GM10248 (cell line): ENCODE data around the gene SFMBT1.

Source experiments
- CTCF ChIA-PET: fragments of 300-600 bp; sonication (Branson Sonifier 250); formaldehyde crosslinking; extraction: SDS; loops from one replicate; lab custom pipeline; 2021; ENCODE audit warnings: antibody characterized with exemption; lab: Yijun Ruan, JAX
- POLR2A ChIA-PET: fragments of 350-650 bp; sonication (Branson Sonifier 250); formaldehyde crosslinking; extraction: SDS; loops from one replicate; lab custom pipeline; 2020; ENCODE audit warnings: antibody characterized with exemption; lab: Yijun Ruan, JAX
- DNase-seq: peaks from one replicate; pipeline ENCODE4 v3.0.0; 2012; ENCODE audit errors: extremely low spot score
- TF ChIP-seq, protein P1 (sequence below): IDR thresholded peaks from 2 replicates; pipeline ENCODE4 v1.5.1; 2012; ENCODE audit warnings: mild to moderate bottlenecking, low read depth; ENCODE audit errors: extremely low read depth, missing control alignments, control extremely low read depth

Gene SFMBT1

GRCh38 chr3:53023072-53023823 lies 22.6 kb downstream of the SFMBT1 start:
- ChIA-PET CTCF (interaction anchor here (1.0 to 1.9 kb wide), 6 partner anchors 10 to 64 kb away, joined by 3 to 5 read pairs (median 4); partner anchors contain the start of gene SFMBT1), POLR2A (no interaction called here)
- TF ChIP-seq, protein P1, sequence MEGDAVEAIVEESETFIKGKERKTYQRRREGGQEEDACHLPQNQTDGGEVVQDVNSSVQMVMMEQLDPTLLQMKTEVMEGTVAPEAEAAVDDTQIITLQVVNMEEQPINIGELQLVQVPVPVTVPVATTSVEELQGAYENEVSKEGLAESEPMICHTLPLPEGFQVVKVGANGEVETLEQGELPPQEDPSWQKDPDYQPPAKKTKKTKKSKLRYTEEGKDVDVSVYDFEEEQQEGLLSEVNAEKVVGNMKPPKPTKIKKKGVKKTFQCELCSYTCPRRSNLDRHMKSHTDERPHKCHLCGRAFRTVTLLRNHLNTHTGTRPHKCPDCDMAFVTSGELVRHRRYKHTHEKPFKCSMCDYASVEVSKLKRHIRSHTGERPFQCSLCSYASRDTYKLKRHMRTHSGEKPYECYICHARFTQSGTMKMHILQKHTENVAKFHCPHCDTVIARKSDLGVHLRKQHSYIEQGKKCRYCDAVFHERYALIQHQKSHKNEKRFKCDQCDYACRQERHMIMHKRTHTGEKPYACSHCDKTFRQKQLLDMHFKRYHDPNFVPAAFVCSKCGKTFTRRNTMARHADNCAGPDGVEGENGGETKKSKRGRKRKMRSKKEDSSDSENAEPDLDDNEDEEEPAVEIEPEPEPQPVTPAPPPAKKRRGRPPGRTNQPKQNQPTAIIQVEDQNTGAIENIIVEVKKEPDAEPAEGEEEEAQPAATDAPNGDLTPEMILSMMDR = no peak
- DNase-seq = no peak

- DNase-seq = no peak
- TF ChIP-seq, protein P1 = no peak
- CTCF ChIA-PET = interaction anchor here (1.0 to 1.9 kb wide), 5 partner anchors 10 to 64 kb away, joined by 3 to 5 read pairs (median 5); no protein-coding TSS in a partner anchor
- POLR2A ChIA-PET = no interaction called here
These were observed 23.2 kb downstream of the SFMBT1 start for GRCh38 chr3:53022647-53023046.

DNA sequence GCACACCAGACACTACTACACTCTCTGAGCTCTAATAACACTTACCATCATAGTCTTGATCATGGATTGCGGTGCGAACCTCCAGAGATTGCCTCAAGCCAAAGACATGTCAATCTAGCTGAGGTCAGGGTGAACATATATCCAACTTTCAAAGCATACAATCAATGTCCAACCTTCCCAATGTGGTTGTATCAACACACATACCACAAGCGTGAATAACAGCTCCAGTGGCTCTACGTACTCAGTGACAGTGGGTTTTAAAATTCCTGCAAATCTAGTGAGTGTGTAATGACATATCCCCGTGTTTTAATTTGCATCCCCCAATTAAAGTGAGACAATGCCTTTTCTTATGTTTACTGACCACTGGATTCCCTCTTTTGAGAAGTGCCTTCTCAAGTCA lies 29.6 kb downstream of the SFMBT1 start:
- ChIA-PET CTCF (interaction anchor here (1.0 kb wide), 1 partner anchor 17 kb away, joined by 3 read pairs; no protein-coding TSS in a partner anchor), POLR2A (no interaction called here)
- TF ChIP-seq, protein P1 = no peak
- DNase-seq = no peak

DNA sequence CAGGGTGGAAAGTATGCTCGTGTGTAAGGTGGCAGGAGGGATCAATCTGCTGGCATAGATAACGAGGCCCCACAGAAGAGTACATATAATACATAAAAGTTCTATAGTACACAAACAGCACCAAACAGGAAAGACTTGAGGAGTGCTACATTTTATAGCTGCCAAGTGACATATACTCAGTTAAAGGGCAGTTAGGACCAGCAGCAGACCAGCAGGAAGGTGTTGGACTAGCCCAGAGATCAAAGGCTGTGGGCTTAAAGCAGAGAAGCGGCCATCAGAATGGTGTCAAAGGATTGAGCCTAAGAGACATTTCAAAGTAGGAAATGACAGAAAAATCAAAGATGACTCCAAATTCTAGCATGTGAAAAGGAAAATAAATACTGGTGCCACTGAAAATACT lies 34.5 kb downstream of the SFMBT1 start:
- POLR2A ChIA-PET = no interaction called here
- no peak for DNase-seq
- CTCF ChIA-PET = interaction anchor here (1.0 to 1.8 kb wide), 3 partner anchors 10 to 25 kb away, joined by 3 to 7 read pairs (median 3); no protein-coding TSS in a partner anchor
- TF ChIP-seq, protein P1 = no peak

GRCh38 chr3:53009826-53010539 lies 35.9 kb downstream of the SFMBT1 start:
- no peak for DNase-seq
- TF ChIP-seq, protein P1 = no peak
- ChIA-PET POLR2A (interaction anchor here (0.6 kb wide), 1 partner anchor 598 kb away, joined by 3 read pairs; no protein-coding TSS in a partner anchor), CTCF (interaction anchor here (1.0 to 1.8 kb wide), 3 partner anchors 8 to 26 kb away, joined by 3 to 7 read pairs (median 5); no protein-coding TSS in a partner anchor)

DNA sequence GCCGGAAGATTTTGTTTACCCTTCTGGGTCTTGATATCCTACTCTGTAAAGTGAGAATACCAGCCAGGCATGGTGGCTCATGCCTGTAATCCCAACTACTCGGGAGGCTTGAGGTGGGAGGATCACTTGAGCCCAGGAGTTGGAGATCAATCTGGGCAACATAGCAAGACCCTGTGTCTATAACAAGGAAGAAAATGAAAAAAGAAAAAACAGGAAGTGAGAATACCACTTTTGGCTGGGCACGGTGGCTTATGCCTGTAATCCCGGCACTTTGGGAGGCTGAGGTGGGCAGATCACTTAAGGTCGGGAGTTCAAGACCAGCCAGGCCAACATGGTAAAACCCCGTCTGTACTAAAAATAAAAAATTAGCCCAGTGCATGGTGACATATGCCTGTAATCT lies 36.9 kb downstream of the SFMBT1 start:
- TF ChIP-seq, protein P1 = no peak
- no peak for DNase-seq
- ChIA-PET CTCF (no interaction called here), POLR2A (no interaction called here)
